ENCODE data around the gene ZMYND15. TPM values are rescaled to one million over a fixed set of nuclear protein-coding genes. Genes with fewer than 3 reads are reported as not detected.

Gene ZMYND15
- total RNA-seq, 6 donors from 2014 or later: 3.5 to 22.8 (median 11.9) TPM

DNA sequence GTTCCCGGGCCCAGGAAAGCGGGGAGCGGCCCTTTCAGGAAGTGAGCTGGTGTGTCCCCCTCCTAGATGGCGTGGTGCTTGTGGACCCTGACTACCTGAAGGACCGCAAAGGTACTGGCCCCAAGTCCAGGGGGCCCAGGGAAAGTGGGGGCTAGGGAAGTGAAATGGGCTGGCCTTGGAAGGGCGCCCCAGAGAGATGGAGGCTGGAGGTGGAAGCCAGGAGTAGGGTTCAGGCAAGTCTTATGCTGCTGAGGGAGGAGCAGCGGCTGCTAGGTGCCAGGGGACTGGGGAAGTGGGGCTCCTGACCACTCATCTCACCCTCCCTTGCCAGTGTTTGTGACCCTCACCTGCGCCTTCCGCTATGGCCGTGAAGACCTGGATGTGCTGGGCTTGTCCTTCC, 23.6 kb upstream of the ZMYND15 start:
- peaks cover 3 to 49% (median 39%) of the 10 kb centered on the region in 4 donors for H3K36me3 ChIP-seq
- no peak for TF ChIP-seq EP300 (IDR thresholded peaks at IDR 0.05)
- ATAC-seq (ENCODE audit: low FRiP score in 2 of 2): no peak
- DNase-seq: no peak
- H3K27me3 ChIP-seq: no peaks in the 10 kb centered on the region
- peaks cover 12 to 39% (median 32%) of the 10 kb centered on the region in 4 donors for H3K4me1 ChIP-seq
- WGBS, 2 donors: 93 to 94% methylated on average over 7 to 10 of the region's 10 CpGs
- no peak overlapping the region for H3K4me3 ChIP-seq
- H3K9me3 ChIP-seq: no peaks in the 10 kb centered on the region
- H3K27ac ChIP-seq: peak overlapping the region in 3 of 4 donors; percentile 3 to 82 (median 45)

DNA sequence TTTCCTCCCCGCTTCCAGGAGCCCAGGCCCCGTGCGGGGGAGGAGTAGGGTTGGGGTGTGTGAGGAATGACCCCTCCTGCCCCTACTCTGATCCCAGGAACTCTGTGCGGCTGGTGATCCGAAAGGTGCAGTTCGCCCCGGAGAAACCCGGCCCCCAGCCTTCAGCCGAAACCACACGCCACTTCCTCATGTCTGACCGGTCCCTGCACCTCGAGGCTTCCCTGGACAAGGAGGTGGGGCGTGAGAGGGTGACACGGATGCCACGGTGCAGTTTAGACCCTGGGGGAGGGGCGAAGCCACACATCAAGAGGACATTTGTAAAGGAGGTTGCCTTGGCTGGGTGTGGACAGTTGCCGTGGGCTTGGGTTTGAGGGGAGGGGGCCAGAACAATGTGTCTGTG, 21.8 kb upstream of the ZMYND15 start:
- H3K36me3 ChIP-seq: peaks cover 3 to 49% (median 39%) of the 10 kb centered on the region in 4 donors
- WGBS, 2 donors: 75 to 93% methylated on average over 14 to 17 of the region's 17 CpGs
- H3K9me3 ChIP-seq: no peaks in the 10 kb centered on the region
- peaks cover 0 to 36% (median 21%) of the 10 kb centered on the region in 4 donors for H3K4me1 ChIP-seq
- peak overlapping the region in 3 of 4 donors; percentile 60 to 82 (median 60) for H3K27ac ChIP-seq
- no peak overlapping the region for H3K4me3 ChIP-seq
- H3K27me3 ChIP-seq: no peaks in the 10 kb centered on the region
- ATAC-seq (ENCODE audit: low FRiP score in 2 of 2) (no peak), DNase-seq (peak; percentile 49 to 50)
- no peak for TF ChIP-seq EP300 (IDR thresholded peaks at IDR 0.05)
- TF ChIP-seq, protein P1, sequence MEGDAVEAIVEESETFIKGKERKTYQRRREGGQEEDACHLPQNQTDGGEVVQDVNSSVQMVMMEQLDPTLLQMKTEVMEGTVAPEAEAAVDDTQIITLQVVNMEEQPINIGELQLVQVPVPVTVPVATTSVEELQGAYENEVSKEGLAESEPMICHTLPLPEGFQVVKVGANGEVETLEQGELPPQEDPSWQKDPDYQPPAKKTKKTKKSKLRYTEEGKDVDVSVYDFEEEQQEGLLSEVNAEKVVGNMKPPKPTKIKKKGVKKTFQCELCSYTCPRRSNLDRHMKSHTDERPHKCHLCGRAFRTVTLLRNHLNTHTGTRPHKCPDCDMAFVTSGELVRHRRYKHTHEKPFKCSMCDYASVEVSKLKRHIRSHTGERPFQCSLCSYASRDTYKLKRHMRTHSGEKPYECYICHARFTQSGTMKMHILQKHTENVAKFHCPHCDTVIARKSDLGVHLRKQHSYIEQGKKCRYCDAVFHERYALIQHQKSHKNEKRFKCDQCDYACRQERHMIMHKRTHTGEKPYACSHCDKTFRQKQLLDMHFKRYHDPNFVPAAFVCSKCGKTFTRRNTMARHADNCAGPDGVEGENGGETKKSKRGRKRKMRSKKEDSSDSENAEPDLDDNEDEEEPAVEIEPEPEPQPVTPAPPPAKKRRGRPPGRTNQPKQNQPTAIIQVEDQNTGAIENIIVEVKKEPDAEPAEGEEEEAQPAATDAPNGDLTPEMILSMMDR (IDR thresholded peaks at IDR 0.05): no peak
- TF ChIP-seq POLR2A (IDR thresholded peaks at IDR 0.05): no peak
- TF ChIP-seq POLR2AphosphoS5 (IDR thresholded peaks at IDR 0.05): no peak

DNA sequence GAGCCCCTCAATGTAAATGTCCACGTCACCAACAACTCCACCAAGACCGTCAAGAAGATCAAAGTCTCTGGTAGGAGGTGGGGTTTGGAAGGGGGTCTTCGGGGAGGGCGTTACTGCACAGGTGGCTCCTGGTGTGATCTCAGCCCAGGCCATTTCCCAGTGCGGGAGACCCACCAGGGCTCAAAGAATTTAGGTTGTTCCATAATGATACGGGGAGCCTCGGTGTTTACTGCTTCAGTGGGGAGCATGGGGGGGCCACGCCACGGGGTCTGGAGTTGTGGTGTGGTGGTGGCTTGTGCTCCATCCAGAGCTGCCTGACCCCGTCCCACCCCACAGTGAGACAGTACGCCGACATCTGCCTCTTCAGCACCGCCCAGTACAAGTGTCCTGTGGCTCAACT, 21.4 kb upstream of the ZMYND15 start:
- peaks cover 3 to 49% (median 39%) of the 10 kb centered on the region in 4 donors for H3K36me3 ChIP-seq
- H3K4me1 ChIP-seq: peaks cover 0 to 32% (median 16%) of the 10 kb centered on the region in 4 donors
- TF ChIP-seq POLR2AphosphoS5 (IDR thresholded peaks at IDR 0.05): no peak
- no peak for TF ChIP-seq EP300 (IDR thresholded peaks at IDR 0.05)
- TF ChIP-seq, protein P1 (IDR thresholded peaks at IDR 0.05): no peak
- no peak for TF ChIP-seq POLR2A (IDR thresholded peaks at IDR 0.05)
- DNase-seq (no peak), ATAC-seq (ENCODE audit: low FRiP score in 2 of 2) (no peak)
- whole genome bisulfite sequencing, 2 donors: 94 to 98% methylated on average over 5 to 13 of the region's 13 CpGs
- no peak overlapping the region for H3K4me3 ChIP-seq
- H3K27ac ChIP-seq: peak overlapping the region in 2 of 4 donors; percentile 60 to 82
- no peaks in the 10 kb centered on the region for H3K27me3 ChIP-seq
- no peaks in the 10 kb centered on the region for H3K9me3 ChIP-seq

DNA sequence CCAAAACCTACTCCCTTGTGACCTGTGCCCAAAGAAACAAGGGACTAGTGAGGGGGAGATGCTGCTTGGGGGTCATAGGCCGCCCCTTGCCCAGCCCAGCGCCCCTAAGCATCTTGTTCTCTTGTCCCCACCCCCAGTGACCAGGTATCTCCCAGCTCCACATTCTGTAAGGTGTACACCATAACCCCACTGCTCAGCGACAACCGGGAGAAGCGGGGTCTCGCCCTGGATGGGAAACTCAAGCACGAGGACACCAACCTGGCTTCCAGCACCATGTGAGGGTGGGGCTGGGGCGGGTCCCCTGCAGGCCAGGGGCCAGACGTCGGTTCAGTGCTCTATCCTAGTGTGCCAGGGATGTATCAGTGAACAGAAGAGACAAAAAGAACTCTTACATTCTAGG, 20.5 kb upstream of the ZMYND15 start:
- peak overlapping the region in 1 of 4 donors; percentile 34 for H3K27ac ChIP-seq
- ATAC-seq (ENCODE audit: low FRiP score in 2 of 2) (no peak), DNase-seq (no peak)
- H3K36me3 ChIP-seq: peaks cover 3 to 49% (median 39%) of the 10 kb centered on the region in 4 donors
- TF ChIP-seq, protein P1 (IDR thresholded peaks at IDR 0.05): no peak
- no peak for TF ChIP-seq POLR2A (IDR thresholded peaks at IDR 0.05)
- TF ChIP-seq POLR2AphosphoS5 (IDR thresholded peaks at IDR 0.05): no peak
- TF ChIP-seq EP300 (IDR thresholded peaks at IDR 0.05): no peak
- H3K9me3 ChIP-seq: no peaks in the 10 kb centered on the region
- no peak overlapping the region for H3K4me3 ChIP-seq
- 84 to 87% methylated on average over 10 of the region's 10 CpGs for WGBS, 2 donors
- H3K27me3 ChIP-seq: no peaks in the 10 kb centered on the region
- H3K4me1 ChIP-seq: peaks cover 0 to 26% (median 10%) of the 10 kb centered on the region in 4 donors

DNA sequence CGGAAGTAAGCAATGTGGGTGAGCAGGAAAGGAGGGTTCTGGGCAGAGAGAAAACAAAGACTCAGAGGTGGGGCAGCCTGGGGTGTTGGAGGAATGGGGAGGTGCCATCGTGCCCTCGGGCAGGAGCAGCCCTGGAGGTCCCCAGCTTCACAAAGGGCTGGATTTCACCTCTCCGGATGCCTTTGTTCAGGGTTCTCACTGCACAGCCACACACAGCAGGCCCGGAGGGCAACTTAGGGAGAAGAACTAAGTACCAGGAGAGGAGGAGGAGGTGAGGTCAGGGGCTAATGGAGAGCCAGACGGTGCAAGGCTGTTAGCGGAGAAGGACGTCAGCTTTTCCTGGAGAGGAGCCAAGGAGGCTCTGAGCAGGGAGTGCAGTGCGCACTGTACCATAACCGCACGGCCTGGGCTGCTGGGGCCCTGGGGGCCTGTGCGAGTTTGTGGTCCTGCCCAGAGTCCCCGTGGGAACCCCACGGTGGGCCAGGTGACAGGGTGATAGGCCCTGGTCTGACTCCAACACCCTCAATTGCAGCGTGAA, 19.9 kb upstream of the ZMYND15 start:
- no peaks in the 10 kb centered on the region for H3K27me3 ChIP-seq
- peak in 1 of 2 donors; percentile 65 for DNase-seq
- peaks cover 3 to 49% (median 39%) of the 10 kb centered on the region in 4 donors for H3K36me3 ChIP-seq
- H3K9me3 ChIP-seq: no peaks in the 10 kb centered on the region
- H3K27ac ChIP-seq: peak overlapping the region in 2 of 4 donors; percentile 34 to 66
- no peak overlapping the region for H3K4me3 ChIP-seq
- peak in 1 of 4 donors; percentile 10 for TF ChIP-seq POLR2A (IDR thresholded peaks at IDR 0.05)
- TF ChIP-seq, protein P1 (IDR thresholded peaks at IDR 0.05): no peak
- WGBS, 2 donors: 75 to 76% methylated on average over 15 of the region's 15 CpGs
- ATAC-seq (ENCODE audit: low FRiP score in 2 of 2): no peak
- peaks cover 0 to 23% (median 8%) of the 10 kb centered on the region in 4 donors for H3K4me1 ChIP-seq
